GM21447 (cell line): Measurements from ENCODE around the gene CEND1.

Experiments
- ATAC-seq: cut with Tn5 transposase; IDR thresholded peaks from one replicate; pipeline ENCODE4 v1.9.1; 2021; ENCODE audit not compliant: unreplicated experiment

Gene CEND1

DNA sequence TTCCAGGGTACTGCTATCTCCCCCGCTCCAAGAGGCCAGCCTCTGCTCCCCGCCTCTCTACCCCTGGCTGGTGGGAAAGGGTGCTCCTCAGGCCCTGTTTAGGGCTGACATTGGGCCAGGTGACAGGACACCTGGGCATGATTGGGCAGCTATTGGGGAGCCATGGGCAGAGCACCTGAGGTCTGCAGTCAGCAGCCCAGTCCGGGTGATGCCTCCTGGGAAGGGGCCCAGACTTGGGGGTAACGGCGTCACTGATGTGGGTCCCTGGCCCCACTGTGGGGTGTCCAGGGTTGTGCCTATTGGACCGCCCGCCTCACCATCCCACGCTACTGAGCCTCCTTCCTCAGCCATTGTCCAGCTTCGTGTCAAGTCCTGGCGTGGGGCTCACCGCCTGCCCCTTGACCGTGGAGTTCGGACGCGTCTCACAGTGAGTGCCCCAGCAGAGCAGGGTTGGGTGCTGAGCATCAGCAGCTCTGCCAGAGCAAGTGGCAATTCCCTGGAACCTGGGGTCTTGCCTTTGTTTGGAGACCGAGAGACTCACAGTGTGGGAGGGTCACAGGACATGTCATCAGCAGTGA lies 9.8 kb downstream of the CEND1 start:
- no peak for ATAC-seq

DNA sequence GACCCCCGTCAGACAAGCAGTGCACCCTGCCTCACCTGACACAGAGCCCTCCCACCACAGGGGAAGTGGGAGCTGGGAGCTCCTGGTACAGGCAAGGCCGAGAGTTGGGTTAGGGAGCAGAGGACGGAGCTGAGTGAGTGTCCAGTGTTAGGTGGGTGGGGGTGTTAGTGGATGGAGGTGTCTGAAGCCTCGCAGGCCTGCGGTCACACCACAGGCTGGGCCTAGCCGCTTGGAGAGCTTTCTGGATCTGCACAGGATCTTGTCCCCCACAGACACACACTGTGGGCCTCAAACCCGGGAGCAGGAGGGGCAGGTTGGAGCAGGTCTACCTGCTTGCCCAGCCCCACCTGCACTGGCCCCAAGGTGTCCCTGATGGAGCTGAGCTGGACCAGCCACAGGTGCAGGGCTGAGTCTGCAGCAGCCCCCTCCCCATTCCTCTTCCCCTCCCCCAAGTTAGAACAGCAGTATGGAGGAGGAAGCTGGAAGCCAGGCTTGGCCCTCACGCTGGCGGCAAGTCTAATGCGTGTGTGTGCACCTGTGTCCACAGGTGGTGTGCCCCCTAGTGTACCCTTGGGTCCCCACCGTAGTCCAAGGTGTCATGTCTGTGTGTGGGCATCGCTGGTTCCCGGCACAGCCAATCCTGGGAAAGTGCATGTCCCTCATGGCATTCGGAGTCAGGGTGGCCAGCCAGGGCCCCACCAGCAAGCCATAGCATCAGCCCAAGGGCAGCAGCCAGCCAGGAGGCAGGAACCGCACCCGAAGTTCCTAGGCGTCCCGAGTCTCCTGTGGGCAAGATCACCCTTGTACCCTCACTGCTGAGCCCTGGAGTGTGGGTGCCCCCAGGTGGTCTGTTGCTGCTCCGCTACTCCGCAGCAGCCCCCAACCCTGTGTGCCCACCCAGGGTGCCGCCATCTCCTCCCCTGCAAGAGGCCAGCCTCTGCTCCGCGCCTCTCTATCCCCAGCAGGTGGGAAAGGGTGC lies 10.6 kb downstream of the CEND1 start:
- ATAC-seq: no peak

DNA sequence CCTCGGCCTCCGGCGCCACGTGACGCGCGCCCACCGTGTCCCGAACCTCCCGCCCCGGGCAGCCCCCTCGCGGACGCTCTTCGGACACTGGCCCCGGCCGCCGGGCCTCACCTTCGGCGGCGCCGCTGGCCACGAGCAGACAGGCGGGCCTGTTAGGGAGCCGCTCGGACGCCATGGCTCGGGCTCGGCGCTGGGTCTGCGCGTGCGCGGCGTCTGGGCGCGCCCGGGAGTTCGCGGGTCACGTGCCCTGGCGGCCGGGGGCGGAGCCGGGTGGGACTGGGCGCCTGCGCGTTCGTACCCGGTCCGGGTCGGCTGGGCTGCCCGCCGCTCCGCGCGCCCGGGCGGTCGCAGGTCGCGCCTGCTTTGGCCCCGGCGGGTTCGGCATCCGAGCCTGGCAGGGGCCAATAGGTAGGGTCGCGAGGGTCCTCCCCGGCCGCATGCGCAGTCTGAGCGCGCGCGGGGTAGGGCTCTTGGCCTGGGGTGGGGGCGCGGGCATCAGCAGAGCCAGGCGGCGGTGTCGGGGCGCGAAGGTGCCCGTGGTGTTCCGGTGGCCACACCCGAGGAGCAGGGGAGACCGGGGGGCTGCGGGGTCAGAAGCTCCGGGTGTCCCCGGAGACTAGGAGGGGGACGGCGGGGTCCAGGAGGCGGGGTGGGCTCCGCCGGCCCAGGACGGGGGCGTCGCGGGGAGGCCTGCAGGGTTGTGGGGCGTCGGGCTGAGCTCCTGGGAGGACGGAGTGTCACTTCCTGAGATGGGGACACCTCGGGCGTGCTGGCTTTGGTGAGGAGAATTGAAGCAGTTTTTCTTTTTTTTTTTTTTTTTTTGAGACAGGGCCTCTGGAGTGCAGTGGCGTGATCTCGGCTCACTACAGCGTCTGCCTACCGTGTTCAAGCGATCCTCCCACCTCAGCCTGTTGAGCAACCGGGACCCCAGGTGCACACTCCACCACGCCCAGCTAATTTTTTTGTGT lies 12.3 kb downstream of the CEND1 start, which contains the start of gene GATD1:
Gene GATD1, minus strand, starts transcription at position 200 of the 968 bp plus-strand sequence. Its CDS starts 25 bp downstream, at position 175.
- ATAC-seq: peak; percentile 59

DNA sequence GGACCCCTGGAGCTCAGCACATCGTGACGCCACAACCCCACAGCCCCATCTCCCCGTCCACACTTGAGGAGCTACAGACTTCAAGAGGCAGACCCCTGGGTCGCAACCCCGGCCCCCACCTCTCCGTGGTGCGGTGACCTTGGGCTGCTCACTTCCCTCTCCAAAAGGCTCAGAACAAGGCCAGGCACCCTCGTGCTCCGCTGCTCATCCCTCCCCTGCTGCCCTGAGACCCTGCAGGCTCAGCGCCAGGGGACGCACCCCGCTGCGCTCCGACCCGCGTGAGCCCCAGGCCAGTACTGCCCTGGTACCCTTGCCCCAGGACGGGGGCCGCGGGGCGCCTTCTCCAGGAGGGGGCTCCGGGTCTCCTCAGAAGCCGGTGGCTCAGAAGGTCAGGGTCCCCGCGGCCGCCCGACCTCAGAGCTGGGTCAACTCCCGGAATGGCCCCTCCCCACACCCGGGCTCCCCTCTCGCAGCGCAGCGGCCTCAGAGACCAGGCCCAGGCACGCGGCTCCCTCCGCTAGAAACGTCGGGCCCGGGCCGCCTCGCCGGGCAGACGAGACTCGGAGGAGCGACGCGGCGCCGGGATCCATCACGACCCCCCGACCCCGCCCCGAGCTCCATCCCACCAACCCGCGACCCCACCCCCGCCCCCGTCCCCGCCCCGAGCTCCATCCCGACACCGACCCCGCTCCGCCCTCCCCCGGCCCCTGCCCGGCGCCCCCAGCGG lies 13.2 kb downstream of the CEND1 start:
- peak; percentile 28 for ATAC-seq

DNA sequence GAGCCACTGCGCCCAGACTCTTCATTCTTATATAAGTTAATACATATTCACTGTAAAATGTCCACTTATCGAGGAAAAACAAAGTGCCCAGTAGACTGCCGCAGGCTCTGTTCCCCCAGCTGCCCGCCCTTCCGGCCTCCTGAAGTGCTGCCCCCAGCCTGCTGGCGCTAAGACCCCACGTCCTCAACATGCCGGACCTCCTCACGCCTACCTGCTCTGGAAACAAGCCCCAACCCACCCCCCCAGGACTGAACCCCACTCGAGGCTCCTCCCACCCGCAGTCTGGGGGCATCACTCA lies 13.7 kb downstream of the CEND1 start:
- no peak for ATAC-seq

DNA sequence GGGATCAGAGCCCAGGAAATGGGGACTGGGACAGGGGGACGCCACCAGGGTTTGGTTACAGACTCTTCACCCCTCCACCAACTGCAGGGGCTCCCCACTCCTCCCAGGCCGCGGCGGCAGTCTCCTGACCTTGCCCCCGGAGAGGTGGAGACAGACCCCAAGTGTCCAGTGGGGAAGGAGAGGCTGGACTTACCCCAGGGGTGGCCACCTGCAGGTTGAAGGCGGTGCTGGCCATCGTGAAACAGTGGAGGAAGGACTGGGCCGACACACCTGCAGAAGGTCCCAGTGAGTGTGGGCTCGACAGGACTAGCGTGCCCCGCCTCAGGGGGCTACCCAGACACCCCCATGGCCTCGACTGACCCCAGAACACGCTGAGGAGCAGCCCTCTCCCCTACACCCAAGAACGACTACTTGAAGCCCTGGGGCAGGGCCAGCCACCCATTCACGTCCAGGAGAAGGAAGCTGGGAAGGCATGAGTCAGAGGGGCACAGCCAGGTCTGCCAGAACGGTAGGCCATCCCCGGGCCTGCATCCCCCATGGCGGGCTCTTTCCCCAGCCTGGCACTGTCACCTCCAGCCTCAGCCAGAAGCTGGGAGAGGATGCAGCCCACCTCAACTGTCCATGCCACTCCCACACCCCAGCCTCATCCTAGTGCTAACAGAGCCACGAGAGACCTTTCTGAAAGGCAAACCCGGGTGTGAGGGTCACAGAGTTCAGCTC lies 14.9 kb downstream of the CEND1 start:
- ATAC-seq: no peak

DNA sequence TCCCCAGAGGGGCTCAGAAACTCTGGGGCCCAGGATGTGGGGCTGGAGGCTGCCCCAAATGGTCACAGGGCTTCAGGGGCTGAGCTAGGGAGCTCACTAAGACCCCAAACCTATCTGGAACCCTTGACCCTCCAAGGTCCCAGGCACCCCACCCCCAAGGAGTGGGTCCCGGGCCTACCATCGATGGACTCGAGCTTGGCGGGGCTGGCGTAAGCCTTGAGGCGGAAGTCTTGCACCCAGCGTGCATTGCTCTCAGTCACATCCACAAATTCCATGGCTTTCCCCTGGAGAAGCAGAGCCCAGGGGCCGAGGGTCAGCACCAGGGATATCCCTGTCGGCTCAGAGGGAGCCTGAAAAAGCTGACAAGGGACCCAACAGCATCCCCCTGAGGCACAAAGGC lies 16.1 kb downstream of the CEND1 start:
- ATAC-seq: no peak

DNA sequence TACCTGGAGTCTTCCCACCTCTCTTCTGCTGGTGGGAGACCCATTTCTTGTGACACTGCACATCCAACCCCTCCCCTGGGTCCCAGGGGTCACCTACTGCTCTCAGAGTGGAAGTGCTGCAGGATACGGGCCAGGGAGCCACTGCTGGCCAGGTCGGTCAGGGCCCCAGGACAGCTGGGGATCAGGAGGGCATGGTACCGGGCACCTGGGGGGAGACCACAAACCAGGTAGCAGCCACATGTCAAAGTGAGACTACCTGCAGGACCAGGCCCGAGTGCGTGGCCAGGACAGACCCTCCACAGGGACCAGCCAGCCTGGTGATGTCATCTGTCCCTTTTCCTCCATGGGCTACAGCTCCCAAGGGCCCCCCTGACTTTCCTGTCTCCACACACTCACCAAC lies 16.5 kb downstream of the CEND1 start:
- no peak for ATAC-seq

DNA sequence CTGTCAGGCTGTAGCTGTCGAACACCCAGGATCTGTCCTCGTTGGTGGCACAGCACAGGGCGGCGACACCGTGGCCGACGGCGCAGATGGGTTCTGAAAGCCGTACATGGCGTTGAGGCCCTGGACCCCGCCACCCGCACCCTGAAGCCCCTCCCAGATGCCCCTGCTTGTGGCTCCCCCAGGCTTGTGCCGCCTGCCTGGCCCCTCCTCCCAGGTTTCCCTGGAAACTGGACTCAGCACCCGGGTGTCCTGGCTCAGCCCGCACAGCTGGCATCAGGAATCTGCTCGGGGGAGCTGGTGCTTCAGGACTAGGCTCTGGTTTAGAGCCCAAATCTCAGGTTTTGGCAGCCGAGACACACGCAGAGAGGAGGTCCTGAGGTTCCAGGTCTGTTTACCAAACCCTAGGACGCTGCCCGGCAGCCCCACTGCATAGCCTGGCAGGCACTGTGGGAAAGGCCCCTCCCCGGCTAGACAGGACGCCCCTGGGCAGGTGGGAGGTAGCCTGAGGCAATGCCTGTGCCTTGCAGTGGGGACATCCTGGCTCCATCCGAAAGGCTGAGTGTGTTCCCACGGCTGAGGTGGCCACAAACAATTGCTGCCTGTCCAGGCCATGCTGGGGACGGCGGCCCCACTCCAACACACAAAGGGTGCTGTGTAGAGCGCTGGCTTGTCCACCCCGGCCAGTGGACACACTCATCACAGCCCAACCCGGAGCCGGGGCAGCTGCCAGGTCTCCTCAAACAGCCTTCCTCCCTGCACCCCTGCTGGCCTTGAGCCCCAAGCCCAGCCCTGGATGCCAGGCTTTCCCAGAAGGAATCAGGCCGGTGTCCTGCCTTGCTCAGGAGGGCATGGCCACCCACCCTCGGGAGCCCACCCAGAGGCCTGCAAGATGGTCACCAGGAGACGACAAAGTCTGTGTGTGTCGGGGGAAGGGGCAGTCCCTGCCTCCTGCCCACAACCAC lies 17.2 kb downstream of the CEND1 start:
- ATAC-seq: no peak

DNA sequence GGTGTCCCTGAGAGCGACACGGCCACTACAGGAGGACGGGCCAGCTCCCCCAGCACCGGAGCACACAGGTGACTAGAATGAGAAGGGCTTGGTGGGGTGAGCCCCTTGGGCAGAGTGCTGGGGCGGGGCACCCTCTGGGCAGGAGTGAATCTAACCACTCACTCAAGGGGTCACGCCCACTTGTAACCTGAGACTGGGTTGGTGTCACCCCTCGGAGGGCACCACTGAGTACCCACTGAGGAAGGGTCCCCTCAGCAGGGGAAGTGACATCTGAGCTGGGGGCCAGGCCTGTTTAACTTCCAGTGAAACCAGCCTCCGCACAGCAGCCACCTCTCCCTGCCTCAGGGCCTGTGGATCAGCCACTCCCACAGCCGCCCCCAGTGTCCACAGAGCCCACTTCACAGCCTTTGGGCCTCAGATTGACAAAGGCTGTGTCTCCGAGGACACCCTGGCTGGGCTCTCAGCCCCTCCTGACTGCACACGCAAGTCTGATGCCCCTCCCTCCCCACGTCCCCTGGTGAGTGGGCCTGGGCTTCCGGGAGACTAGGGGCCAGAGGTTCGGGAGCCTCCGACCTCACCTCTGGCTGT lies 18.2 kb downstream of the CEND1 start:
- ATAC-seq: no peak

DNA sequence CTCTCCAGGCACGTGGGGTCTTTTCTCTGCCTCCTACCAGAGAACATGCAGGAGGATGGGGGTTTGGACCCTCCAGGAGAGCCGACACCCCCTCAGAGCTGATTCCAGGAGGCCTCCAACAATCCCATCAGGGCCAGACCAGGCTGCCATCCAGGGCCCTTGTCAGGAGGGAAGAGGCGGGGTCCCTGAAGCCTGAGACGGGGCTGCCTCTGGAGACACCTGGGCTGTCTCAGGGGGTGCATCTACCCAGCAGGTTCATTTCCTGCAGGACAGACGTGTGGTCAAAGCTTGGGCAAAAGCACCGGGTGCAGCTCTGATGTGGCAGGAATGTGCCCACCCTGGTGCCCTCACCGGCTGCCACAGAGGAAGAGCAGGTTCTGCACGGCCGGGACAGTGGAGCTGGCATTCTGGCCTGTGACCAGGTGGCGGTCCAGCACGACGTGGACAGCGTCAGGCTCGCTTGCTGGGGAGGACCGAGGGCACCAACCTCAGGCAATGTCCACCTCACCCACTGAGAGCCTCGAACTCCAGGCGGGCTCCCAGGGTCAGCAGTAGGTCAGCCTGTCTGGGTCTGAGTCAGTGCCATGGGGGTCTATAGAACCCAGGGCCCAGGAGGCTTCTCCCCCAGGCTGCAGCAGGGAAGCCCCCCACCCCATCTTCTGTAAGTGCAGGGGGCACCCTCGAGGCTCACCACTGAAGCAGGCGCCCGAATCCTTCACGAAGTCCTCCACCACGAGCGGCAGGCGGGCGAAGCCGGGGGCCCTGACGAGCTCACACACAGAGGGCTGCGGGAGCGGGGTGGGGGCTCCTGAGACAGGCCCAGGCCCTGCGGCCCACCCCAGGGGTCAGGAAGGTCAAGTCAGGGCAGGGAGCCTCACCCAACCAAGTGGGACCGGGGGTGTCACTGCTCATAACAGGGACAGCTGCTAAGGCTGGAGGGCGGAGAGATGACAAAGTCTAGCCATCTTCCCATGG lies 19.0 kb downstream of the CEND1 start:
- ATAC-seq: no peak

DNA sequence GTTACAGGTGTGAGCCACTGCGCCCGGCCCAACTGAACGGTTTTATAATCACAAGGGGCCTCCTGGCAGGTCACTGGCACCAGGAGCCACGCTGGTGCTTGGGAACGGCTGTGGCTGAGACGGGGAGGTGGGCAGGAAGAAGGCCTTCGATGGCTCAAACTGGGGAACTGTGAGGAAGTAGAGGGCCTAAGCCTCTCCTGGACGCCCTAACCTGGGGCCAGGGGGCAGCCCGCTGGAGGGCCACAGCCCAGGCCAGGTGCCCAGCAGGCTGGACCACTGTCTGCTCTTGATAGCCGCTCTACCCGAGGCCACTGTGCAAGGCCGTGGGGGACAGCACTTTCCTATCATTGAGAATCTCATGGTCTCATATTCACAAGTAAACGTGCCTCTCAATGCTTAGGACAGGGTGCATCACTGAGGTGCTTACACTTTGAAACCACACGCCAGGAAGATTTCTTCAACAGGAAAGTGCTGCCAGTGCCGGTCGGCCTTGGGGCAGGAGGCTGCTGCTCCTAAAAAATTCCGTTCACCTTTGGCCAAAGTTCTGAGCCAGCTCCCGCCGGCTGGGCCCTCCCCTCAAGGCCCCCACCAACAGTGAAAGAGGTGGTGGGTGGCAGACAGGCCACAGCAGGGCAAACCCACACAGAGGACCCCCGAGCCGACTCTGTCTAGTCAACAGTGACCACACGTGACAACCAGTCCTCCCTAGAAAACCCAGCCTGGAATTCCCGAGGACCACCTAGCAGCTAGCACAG lies 19.8 kb downstream of the CEND1 start:
- no peak for ATAC-seq

DNA sequence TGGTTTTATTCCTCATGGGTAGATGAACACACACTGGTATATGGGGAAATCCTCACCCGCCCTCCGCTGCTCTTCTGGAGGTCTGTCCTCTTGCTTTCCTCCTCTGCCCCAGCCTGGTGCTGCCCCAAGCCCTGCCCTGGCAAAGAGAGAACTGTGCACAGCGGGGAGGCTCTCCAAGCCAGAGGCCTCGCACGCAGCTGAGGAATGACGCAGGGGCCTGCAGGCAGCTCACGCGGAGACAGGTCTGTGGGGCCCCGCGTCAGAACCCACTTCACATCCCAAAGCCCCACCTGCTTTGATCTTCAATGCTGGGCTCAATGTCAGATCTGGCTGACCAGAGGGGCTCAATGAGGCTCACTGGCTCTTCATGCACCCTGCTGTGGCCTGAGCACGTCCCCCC lies 22.7 kb downstream of the CEND1 start:
- no peak for ATAC-seq

DNA sequence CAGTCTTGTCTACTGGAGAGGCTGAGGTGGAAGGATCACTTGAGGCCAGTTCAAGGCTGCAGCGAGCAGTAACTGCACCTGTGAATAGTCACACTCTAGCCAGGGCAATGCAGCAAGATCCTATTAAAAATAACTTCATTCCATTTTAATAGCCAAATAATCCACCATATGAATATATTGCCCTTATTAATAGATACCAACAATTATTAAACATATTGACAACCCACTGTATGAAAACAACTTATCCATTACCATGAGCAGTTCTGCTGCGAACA lies 23.0 kb downstream of the CEND1 start:
- no peak for ATAC-seq

DNA sequence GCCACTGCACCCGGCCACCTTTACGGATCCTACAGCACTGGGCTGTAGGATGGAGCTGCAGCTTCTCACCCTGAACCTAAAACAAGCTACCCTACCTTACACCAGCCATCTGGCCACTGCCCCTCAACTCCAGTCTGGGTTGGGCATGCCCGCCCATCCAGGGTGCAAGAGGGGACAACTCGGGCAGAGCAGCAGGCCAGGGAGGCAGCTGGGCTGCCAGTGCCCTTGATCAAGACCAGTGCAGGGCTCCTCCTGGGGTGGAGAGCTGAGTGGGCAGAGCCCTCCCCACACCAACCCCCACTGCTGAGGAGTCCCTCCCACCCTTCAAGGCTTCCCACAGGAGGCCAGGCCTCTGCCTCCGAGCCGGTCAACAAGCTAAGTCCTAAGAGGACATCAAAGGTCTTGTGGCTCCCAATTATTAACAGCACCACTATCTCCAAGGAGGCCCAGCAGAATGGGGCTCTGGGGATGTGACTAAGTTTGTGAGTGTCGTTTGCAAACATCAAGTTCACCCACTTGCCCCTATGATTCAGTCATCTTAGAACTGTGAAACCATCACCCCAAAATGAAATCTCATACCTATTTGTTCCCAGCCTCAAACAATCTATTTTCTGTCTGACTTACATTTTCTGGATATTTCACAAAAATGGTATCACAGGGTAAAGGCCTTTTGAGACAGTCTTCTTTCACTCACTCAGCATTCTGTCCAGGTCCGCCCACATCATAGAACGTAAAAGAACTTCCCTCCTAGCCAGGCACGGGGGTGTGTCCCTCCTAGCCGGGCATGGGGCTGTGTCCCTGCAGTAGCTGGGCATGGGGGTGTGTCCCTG lies 23.6 kb downstream of the CEND1 start:
- ATAC-seq: no peak

DNA sequence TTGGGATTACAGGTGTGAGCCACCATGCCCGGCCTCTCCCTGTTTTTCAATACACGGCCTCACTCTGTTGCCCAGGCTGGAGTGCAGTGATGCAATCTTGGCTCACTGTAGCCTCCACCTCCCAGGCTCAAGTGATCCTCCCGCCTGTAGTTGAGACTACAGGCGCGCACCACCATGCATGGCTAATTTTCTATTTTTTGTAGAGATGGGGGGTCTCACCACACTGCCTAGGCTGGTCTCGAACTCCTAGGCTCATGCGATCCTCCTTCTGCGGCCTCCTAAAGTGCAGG lies 24.1 kb downstream of the CEND1 start:
- no peak for ATAC-seq
